ENCODE measurements around the gene G2E3.

Gene G2E3

GRCh38 chr14:30547388-30548048 is 11.4 kb upstream of the G2E3 start:
- Mint-ChIP-seq H3K27ac (no peak overlapping the region), H3K4me1 (no peaks in the 10 kb centered on the region), H3K36me3 (no peaks in the 10 kb centered on the region), H3K4me3 (no peak overlapping the region), H3K9me3 (no peaks in the 10 kb centered on the region)
- no peak for DNase-seq (ENCODE audit: low spot score in 2 of 2)
- ATAC-seq, result no peak

GRCh38 chr14:30550335-30550734 is 8.6 kb upstream of the G2E3 start:
- no peak overlapping the region for H3K27ac Mint-ChIP-seq
- no peak for DNase-seq (ENCODE audit: low spot score in 2 of 2)
- H3K9me3 Mint-ChIP-seq, result no peaks in the 10 kb centered on the region
- H3K4me1 Mint-ChIP-seq, result peaks cover 6% of the 10 kb centered on the region
- H3K4me3 Mint-ChIP-seq, result no peak overlapping the region
- no peak for ATAC-seq
- no peaks in the 10 kb centered on the region for H3K36me3 Mint-ChIP-seq

- ATAC-seq (no peak), DNase-seq (ENCODE audit: low spot score in 2 of 2) (no peak)
- no peaks in the 10 kb centered on the region for H3K9me3 Mint-ChIP-seq
- H3K4me1 Mint-ChIP-seq, result peaks cover 6% of the 10 kb centered on the region
- no peaks in the 10 kb centered on the region for H3K36me3 Mint-ChIP-seq
- H3K27ac Mint-ChIP-seq, result no peak overlapping the region
- no peak overlapping the region for H3K4me3 Mint-ChIP-seq
Observed at GRCh38 chr14:30551460-30551859, 7.5 kb upstream of the G2E3 start.

- Mint-ChIP-seq H3K27ac (no peak overlapping the region), H3K9me3 (no peaks in the 10 kb centered on the region), H3K4me1 (peaks cover 6% of the 10 kb centered on the region), H3K36me3 (no peaks in the 10 kb centered on the region), H3K4me3 (no peak overlapping the region)
- ATAC-seq (peak; percentile 92), DNase-seq (ENCODE audit: low spot score in 2 of 2) (no peak)
Observed at GRCh38 chr14:30553311-30553989, 5.5 kb upstream of the G2E3 start.

- Mint-ChIP-seq H3K4me3 (peak overlapping the region; percentile 98), H3K27ac (peak overlapping the region; percentile 99), H3K9me3 (no peaks in the 10 kb centered on the region), H3K36me3 (peaks cover 20% of the 10 kb centered on the region), H3K4me1 (peaks cover 25% of the 10 kb centered on the region)
- DNase-seq (ENCODE audit: low spot score in 2 of 2), result no peak
- no peak for ATAC-seq
Observed at GRCh38 chr14:30558362-30558674, 640 bp upstream of the G2E3 start.

- H3K4me3 Mint-ChIP-seq, result peak overlapping the region; percentile 98
- peaks cover 27% of the 10 kb centered on the region for H3K36me3 Mint-ChIP-seq
- no peaks in the 10 kb centered on the region for H3K9me3 Mint-ChIP-seq
- H3K4me1 Mint-ChIP-seq, result peaks cover 28% of the 10 kb centered on the region
- peak overlapping the region; percentile 99 for H3K27ac Mint-ChIP-seq
- ATAC-seq, result peak; percentile 27
- DNase-seq (ENCODE audit: low spot score in 2 of 2), result peak in 1 of 2 donors; percentile 52
Observed at GRCh38 chr14:30559638-30560091, 707 bp downstream of the G2E3 start.

GRCh38 chr14:30560581-30560980 is 1.6 kb downstream of the G2E3 start:
- H3K4me1 Mint-ChIP-seq, result peaks cover 34% of the 10 kb centered on the region
- ATAC-seq (no peak), DNase-seq (ENCODE audit: low spot score in 2 of 2) (no peak)
- peaks cover 33% of the 10 kb centered on the region for H3K36me3 Mint-ChIP-seq
- peak overlapping the region; percentile 98 for H3K4me3 Mint-ChIP-seq
- H3K27ac Mint-ChIP-seq, result peak overlapping the region; percentile 99
- H3K9me3 Mint-ChIP-seq, result no peaks in the 10 kb centered on the region

- Mint-ChIP-seq H3K4me3 (no peak overlapping the region), H3K4me1 (peaks cover 67% of the 10 kb centered on the region), H3K36me3 (peaks cover 32% of the 10 kb centered on the region)
Observed at GRCh38 chr14:30564235-30564867, 5.4 kb downstream of the G2E3 start.

GRCh38 chr14:30564868-30565248 is 5.9 kb downstream of the G2E3 start:
- Mint-ChIP-seq H3K4me1 (peaks cover 72% of the 10 kb centered on the region), H3K27ac (no peak overlapping the region), H3K36me3 (peaks cover 32% of the 10 kb centered on the region), H3K9me3 (no peaks in the 10 kb centered on the region), H3K4me3 (no peak overlapping the region)
- DNase-seq (ENCODE audit: low spot score in 2 of 2) (no peak), ATAC-seq (no peak)

More at GRCh38 chr14:30564235-30564867, 5.4 kb downstream of the G2E3 start:
- H3K27ac Mint-ChIP-seq, result no peak overlapping the region
- H3K9me3 Mint-ChIP-seq, result no peaks in the 10 kb centered on the region
- DNase-seq (ENCODE audit: low spot score in 2 of 2), result no peak
- no peak for ATAC-seq

GRCh38 chr14:30569216-30569902 is 10.4 kb downstream of the G2E3 start:
- Mint-ChIP-seq H3K36me3 (peaks cover 16% of the 10 kb centered on the region), H3K4me1 (peaks cover 80% of the 10 kb centered on the region), H3K9me3 (no peaks in the 10 kb centered on the region), H3K4me3 (no peak overlapping the region), H3K27ac (no peak overlapping the region)
- no peak for ATAC-seq
- DNase-seq (ENCODE audit: low spot score in 2 of 2), result no peak

- no peak for DNase-seq (ENCODE audit: low spot score in 2 of 2)
- Mint-ChIP-seq H3K9me3 (no peaks in the 10 kb centered on the region), H3K27ac (no peak overlapping the region)
Observed at GRCh38 chr14:30569903-30570226, 10.9 kb downstream of the G2E3 start.

GRCh38 chr14:30572237-30572636 is 13.3 kb downstream of the G2E3 start:
- no peak for ATAC-seq

More at GRCh38 chr14:30569903-30570226, 10.9 kb downstream of the G2E3 start:
- H3K4me1 Mint-ChIP-seq, result peaks cover 80% of the 10 kb centered on the region
- no peak for ATAC-seq
- H3K36me3 Mint-ChIP-seq, result peaks cover 11% of the 10 kb centered on the region
- H3K4me3 Mint-ChIP-seq, result no peak overlapping the region

GRCh38 chr14:30572771-30573170 is 13.8 kb downstream of the G2E3 start:
- no peak overlapping the region for H3K27ac Mint-ChIP-seq
- peaks cover 79% of the 10 kb centered on the region for H3K4me1 Mint-ChIP-seq
- DNase-seq (ENCODE audit: low spot score in 2 of 2), result no peak
- H3K4me3 Mint-ChIP-seq, result no peak overlapping the region
- H3K36me3 Mint-ChIP-seq, result no peaks in the 10 kb centered on the region
- H3K9me3 Mint-ChIP-seq, result no peaks in the 10 kb centered on the region
- no peak for ATAC-seq

More at GRCh38 chr14:30572237-30572636, 13.3 kb downstream of the G2E3 start:
- Mint-ChIP-seq H3K36me3 (no peaks in the 10 kb centered on the region), H3K4me1 (peaks cover 79% of the 10 kb centered on the region), H3K9me3 (no peaks in the 10 kb centered on the region), H3K4me3 (no peak overlapping the region), H3K27ac (no peak overlapping the region)
- DNase-seq (ENCODE audit: low spot score in 2 of 2), result no peak

- peaks cover 78% of the 10 kb centered on the region for H3K4me1 Mint-ChIP-seq
- no peak overlapping the region for H3K27ac Mint-ChIP-seq
- H3K36me3 Mint-ChIP-seq, result no peaks in the 10 kb centered on the region
- no peak for DNase-seq (ENCODE audit: low spot score in 2 of 2)
- no peaks in the 10 kb centered on the region for H3K9me3 Mint-ChIP-seq
- no peak for ATAC-seq
- no peak overlapping the region for H3K4me3 Mint-ChIP-seq
Observed at GRCh38 chr14:30573226-30573814, 14.4 kb downstream of the G2E3 start.

GRCh38 chr14:30573966-30574365 is 15.0 kb downstream of the G2E3 start:
- Mint-ChIP-seq H3K36me3 (no peaks in the 10 kb centered on the region), H3K4me3 (no peak overlapping the region), H3K27ac (no peak overlapping the region), H3K4me1 (peaks cover 75% of the 10 kb centered on the region), H3K9me3 (no peaks in the 10 kb centered on the region)
- ATAC-seq, result no peak
- DNase-seq (ENCODE audit: low spot score in 2 of 2), result no peak
